ENCODE data around the gene KPNA6. TPM values are rescaled to one million over a fixed set of nuclear protein-coding genes. Genes with fewer than 3 reads are reported as not detected.

Gene KPNA6
- total RNA-seq, 1 experiment from 2014 or later: 104 TPM

GRCh38 chr1:32195531-32195930 is 87.7 kb downstream of the KPNA6 start (continued):
- TF ChIP-seq, protein P1, sequence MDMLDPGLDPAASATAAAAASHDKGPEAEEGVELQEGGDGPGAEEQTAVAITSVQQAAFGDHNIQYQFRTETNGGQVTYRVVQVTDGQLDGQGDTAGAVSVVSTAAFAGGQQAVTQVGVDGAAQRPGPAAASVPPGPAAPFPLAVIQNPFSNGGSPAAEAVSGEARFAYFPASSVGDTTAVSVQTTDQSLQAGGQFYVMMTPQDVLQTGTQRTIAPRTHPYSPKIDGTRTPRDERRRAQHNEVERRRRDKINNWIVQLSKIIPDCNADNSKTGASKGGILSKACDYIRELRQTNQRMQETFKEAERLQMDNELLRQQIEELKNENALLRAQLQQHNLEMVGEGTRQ (CRISPR knock-in tag; IDR thresholded peaks at IDR 0.05): no peak
- TF ChIP-seq HMGA2 (CRISPR knock-in tag; IDR thresholded peaks at IDR 0.05) (no peak), E2F4 (CRISPR knock-in tag; IDR thresholded peaks at IDR 0.05; ENCODE audit: borderline replicate concordance, low read depth) (no peak), SMAD3 (CRISPR knock-in tag; IDR thresholded peaks at IDR 0.05; ENCODE audit: borderline replicate concordance) (no peak), SMAD4 (CRISPR knock-in tag; IDR thresholded peaks at IDR 0.05) (no peak)

DNA sequence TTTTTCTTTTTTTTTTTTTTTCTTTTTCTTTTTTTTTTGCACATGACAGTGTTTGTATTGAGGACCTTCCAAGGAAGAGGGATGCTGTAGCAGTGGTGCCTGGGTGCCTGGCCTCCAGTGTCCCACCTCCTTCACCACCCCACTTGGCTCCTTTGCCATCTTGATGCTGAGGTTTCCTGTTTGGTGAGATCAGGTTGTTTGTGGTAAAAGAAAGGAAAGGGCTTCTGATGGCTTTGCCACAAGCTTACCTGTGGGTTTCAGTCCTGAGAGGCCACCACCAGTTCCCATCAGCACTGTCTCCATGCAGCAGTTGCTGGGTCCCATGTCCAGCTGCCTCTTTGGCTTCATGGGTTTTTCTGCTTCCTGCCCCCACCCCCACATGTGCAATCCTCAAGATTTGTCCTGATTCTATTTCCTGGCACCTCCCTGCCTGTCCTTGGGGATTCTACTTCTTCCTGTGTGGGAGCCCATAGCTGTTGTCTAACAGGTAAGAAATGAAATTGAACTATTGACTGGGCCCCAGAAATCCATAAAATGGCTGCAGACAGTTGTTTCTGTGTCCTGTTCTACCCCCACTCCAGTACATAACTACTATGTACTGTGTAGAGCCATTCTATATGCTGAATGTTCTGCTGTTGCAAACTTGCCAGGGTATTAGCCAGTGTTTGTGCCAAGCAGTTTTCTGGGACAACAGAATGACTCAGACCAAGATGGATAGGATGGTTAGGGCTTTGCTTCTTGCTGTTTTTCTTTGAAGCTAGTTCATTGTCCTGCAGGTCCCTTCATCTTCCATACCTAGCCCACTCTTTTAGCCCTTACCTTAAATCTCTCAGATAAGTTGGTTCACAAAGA is 88.3 kb downstream of the KPNA6 start:
- POLR2A ChIA-PET: no interaction called here
- no peak for DNase-seq (ENCODE audit: low spot score)
- H3K9me3 Mint-ChIP-seq: no peaks in the 10 kb centered on the region
- H3K4me1 Mint-ChIP-seq: peaks cover 26% of the 10 kb centered on the region
- CTCF ChIA-PET: interaction anchor here (0.5 to 2.1 kb wide), 2 partner anchors 19 to 86 kb away, joined by 3 to 12 read pairs; no protein-coding TSS in a partner anchor
- H3K27ac Mint-ChIP-seq: 0 out of 2 replicates have a peak overlapping the region, but pooled peaks have one; percentile 8
- TF ChIP-seq NFATC4 (CRISPR knock-in tag; IDR thresholded peaks at IDR 0.05) (no peak), ZNF317 (CRISPR knock-in tag; IDR thresholded peaks at IDR 0.05; ENCODE audit: borderline replicate concordance, low read depth) (no peak)
- no peaks in the 10 kb centered on the region for H3K27me3 Mint-ChIP-seq (ENCODE audit: low read depth)
- no peak overlapping the region for H3K4me3 Mint-ChIP-seq
- no peak for ATAC-seq
- peaks cover 64% of the 10 kb centered on the region for H3K36me3 Mint-ChIP-seq

- H3K4me3 Mint-ChIP-seq: no peak overlapping the region
- DNase-seq (ENCODE audit: low spot score): no peak
- H3K36me3 Mint-ChIP-seq: peaks cover 55% of the 10 kb centered on the region
- no peak for ATAC-seq
- ChIA-PET CTCF (interaction anchor here (2.1 kb wide), 1 partner anchor 19 kb away, joined by 12 read pairs; no protein-coding TSS in a partner anchor), POLR2A (interaction anchor here (1.0 to 1.7 kb wide), 4 partner anchors 9 to 138 kb away, joined by 3 to 5 read pairs (median 4); partner anchors contain the start of gene TXLNA)
- 0 out of 2 replicates have a peak overlapping the region, but pooled peaks have one; percentile 8 for H3K27ac Mint-ChIP-seq
- TF ChIP-seq TEAD4 (CRISPR knock-in tag; IDR thresholded peaks at IDR 0.05) (no peak), ZMAT4 (CRISPR knock-in tag; IDR thresholded peaks at IDR 0.05) (no peak), TEAD1 (CRISPR knock-in tag; IDR thresholded peaks at IDR 0.05) (no peak), PRDM15 (CRISPR knock-in tag; IDR thresholded peaks at IDR 0.05) (no peak), CREB1 (CRISPR knock-in tag; IDR thresholded peaks at IDR 0.05) (no peak), ZNF263 (CRISPR knock-in tag; IDR thresholded peaks at IDR 0.05; ENCODE audit: low read depth) (no peak), GRHL2 (CRISPR knock-in tag; IDR thresholded peaks at IDR 0.05; ENCODE audit: insufficient replicate concordance, severe bottlenecking) (no peak), SP1 (CRISPR knock-in tag; conservative IDR thresholded peaks at IDR 0.05) (no peak), FOXK1 (CRISPR knock-in tag; IDR thresholded peaks at IDR 0.05) (no peak), ZNF671 (CRISPR knock-in tag; IDR thresholded peaks at IDR 0.05) (no peak), ZNF121 (CRISPR knock-in tag; IDR thresholded peaks at IDR 0.05) (no peak), CBFB (CRISPR knock-in tag; IDR thresholded peaks at IDR 0.05; ENCODE audit: low read depth) (no peak), MXD4 (CRISPR knock-in tag; IDR thresholded peaks at IDR 0.05; ENCODE audit: borderline replicate concordance) (no peak), MAX (CRISPR knock-in tag; IDR thresholded peaks at IDR 0.05) (no peak), ZNF317 (CRISPR knock-in tag; IDR thresholded peaks at IDR 0.05; ENCODE audit: borderline replicate concordance, low read depth) (no peak)
- TF ChIP-seq, protein P2, sequence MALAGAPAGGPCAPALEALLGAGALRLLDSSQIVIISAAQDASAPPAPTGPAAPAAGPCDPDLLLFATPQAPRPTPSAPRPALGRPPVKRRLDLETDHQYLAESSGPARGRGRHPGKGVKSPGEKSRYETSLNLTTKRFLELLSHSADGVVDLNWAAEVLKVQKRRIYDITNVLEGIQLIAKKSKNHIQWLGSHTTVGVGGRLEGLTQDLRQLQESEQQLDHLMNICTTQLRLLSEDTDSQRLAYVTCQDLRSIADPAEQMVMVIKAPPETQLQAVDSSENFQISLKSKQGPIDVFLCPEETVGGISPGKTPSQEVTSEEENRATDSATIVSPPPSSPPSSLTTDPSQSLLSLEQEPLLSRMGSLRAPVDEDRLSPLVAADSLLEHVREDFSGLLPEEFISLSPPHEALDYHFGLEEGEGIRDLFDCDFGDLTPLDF (CRISPR knock-in tag; IDR thresholded peaks at IDR 0.05): no peak
- TF ChIP-seq, protein P3, sequence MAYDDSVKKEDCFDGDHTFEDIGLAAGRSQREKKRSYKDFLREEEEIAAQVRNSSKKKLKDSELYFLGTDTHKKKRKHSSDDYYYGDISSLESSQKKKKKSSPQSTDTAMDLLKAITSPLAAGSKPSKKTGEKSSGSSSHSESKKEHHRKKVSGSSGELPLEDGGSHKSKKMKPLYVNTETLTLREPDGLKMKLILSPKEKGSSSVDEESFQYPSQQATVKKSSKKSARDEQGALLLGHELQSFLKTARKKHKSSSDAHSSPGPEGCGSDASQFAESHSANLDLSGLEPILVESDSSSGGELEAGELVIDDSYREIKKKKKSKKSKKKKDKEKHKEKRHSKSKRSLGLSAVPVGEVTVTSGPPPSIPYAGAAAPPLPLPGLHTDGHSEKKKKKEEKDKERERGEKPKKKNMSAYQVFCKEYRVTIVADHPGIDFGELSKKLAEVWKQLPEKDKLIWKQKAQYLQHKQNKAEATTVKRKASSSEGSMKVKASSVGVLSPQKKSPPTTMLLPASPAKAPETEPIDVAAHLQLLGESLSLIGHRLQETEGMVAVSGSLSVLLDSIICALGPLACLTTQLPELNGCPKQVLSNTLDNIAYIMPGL (CRISPR knock-in tag; IDR thresholded peaks at IDR 0.05): no peak
- H3K9me3 Mint-ChIP-seq: no peaks in the 10 kb centered on the region
- peaks cover 33% of the 10 kb centered on the region for H3K4me1 Mint-ChIP-seq
- peaks cover 2% of the 10 kb centered on the region; the same call in 1 of the 2 replicates for H3K27me3 Mint-ChIP-seq (ENCODE audit: low read depth)
Measured at GRCh38 chr1:32197074-32197473, 89.2 kb downstream of the KPNA6 start.

Measured in WTC11 (cell line).